Activated T-helper 17 cell treated with anti-CD3 and anti-CD28 coated beads, Interleukin-2, amount 50 U/mL, for 72 hours (primary cell): Measurements from ENCODE around the gene SYCP3. TPM values are rescaled to one million over a fixed set of nuclear protein-coding genes. Genes with fewer than 3 reads are reported as not detected.
"Not testable (repeated sequence)": the region's sequence is repeated elsewhere in the genome, so short reads cannot be mapped to it uniquely, and the experiment has no call there.

Source experiments
- ATAC-seq: fragments of 150-1000 bp; cut with Tn5 transposase; replicated peaks from 2 replicates; pipeline ENCODE4 v1.10.0; 2021; ENCODE audit warnings: mild to moderate bottlenecking, moderate library complexity
- H3K27ac Mint-ChIP-seq: one replicate; pipeline ENCODE4 v1.8.0; 2022; ENCODE audit warnings: mixed read lengths
- H3K27me3 Mint-ChIP-seq: one replicate; pipeline ENCODE4 v1.8.0; 2022; ENCODE audit warnings: mixed read lengths
- H3K36me3 Mint-ChIP-seq: one replicate; pipeline ENCODE4 v1.8.0; 2022; ENCODE audit warnings: low read depth, mild to moderate bottlenecking, mixed read lengths
- H3K4me1 Mint-ChIP-seq: one replicate; pipeline ENCODE4 v1.8.0; 2022; ENCODE audit warnings: mixed read lengths
- H3K4me3 Mint-ChIP-seq: one replicate; pipeline ENCODE4 v1.8.0; 2022; ENCODE audit warnings: mild to moderate bottlenecking, mixed read lengths
- H3K9me3 Mint-ChIP-seq: one replicate; pipeline ENCODE4 v1.8.0; 2022; ENCODE audit warnings: mixed read lengths
- total RNA-seq, 2 donors: library from RNA; stranded (reverse); gene quantifications; one replicate each; pipeline ENCODE4 v1.2.3, GENCODE V29; 2022

Gene SYCP3
- total RNA-seq, 2 donors from 2014 or later, result 0.30 to 0.42 TPM

GRCh38 chr12:101694986-101695385 lies 44.3 kb downstream of the SYCP3 start:
- Mint-ChIP-seq H3K4me1 (no peaks in the 10 kb centered on the region), H3K27me3 (peaks cover 7% of the 10 kb centered on the region), H3K9me3 (no peaks in the 10 kb centered on the region), H3K36me3 (no peaks in the 10 kb centered on the region), H3K27ac (no peak overlapping the region), H3K4me3 (no peak overlapping the region)
- no peak for ATAC-seq

GRCh38 chr12:101694297-101694848 lies 44.9 kb downstream of the SYCP3 start:
- Mint-ChIP-seq H3K27me3 (peaks cover 8% of the 10 kb centered on the region), H3K4me3 (no peak overlapping the region), H3K4me1 (no peaks in the 10 kb centered on the region), H3K27ac (no peak overlapping the region), H3K9me3 (no peaks in the 10 kb centered on the region), H3K36me3 (no peaks in the 10 kb centered on the region)
- ATAC-seq, result no peak

DNA sequence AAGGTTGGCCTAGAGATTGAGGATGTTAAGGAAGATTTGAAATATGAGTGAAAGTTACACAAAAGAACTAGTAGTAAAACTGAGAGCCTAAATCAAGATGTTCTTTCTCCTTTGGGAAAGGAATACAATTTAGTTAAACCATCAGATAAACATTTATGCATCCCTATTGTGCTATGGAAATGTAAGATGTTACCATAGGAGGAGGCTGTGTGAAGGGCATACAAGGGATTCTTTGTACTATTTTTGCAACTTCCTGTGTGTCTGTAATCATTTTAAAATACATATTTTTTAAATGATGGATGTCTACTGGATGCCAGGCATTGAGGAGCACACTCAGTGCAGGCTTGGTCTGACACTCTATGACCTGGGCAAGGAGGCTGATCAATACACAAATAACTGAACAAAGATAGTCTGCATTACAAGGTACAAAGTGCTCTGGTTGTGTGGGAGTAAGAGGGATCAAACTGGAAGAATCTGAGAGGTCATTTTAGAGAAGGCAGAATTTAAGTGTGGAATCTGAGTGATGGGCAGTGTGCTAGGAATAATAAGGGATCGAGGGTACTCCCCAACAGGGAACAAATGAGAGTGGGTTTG lies 47.7 kb downstream of the SYCP3 start:
- no peak overlapping the region for H3K4me3 Mint-ChIP-seq

DNA sequence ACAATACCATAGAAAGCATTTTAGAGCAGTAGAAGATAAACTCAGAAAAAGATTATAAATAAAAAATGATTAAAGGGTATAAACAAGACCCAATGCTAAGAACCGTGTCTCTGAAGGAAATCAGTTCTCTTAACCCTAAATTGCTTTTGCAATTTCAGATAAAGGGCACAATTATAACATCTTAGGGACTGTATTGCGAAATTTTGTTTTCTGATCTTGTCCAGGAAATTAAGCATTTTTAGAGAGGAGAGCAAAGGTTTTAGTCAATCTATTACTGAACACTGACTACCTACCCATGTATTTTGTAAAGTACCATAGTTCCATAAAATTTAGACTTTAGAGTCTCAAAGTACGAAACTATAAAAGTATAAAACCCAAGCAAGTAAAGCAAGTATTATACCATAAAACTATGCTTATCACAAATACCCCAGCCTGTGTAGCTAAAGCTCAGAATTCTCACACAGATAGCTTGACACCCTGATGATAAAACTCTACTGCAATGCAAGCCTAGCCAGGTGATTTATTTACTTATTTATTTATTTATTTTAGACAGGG lies 48.6 kb downstream of the SYCP3 start:
- H3K27ac Mint-ChIP-seq, result no peak overlapping the region
- no peaks in the 10 kb centered on the region for H3K4me1 Mint-ChIP-seq
- ATAC-seq, result no peak
- H3K27me3 Mint-ChIP-seq, result peaks cover 9% of the 10 kb centered on the region
- no peaks in the 10 kb centered on the region for H3K9me3 Mint-ChIP-seq
- H3K4me3 Mint-ChIP-seq, result no peak overlapping the region
- H3K36me3 Mint-ChIP-seq, result no peaks in the 10 kb centered on the region

More for the DNA sequence above, 47.7 kb downstream of the SYCP3 start:
- no peak for ATAC-seq
- H3K27ac Mint-ChIP-seq, result no peak overlapping the region
- no peaks in the 10 kb centered on the region for H3K4me1 Mint-ChIP-seq
- H3K27me3 Mint-ChIP-seq, result peaks cover 10% of the 10 kb centered on the region
- H3K9me3 Mint-ChIP-seq, result no peaks in the 10 kb centered on the region
- H3K36me3 Mint-ChIP-seq, result no peaks in the 10 kb centered on the region

- Mint-ChIP-seq H3K36me3 (no peaks in the 10 kb centered on the region), H3K27me3 (peaks cover 11% of the 10 kb centered on the region), H3K27ac (no peak overlapping the region), H3K4me1 (no peaks in the 10 kb centered on the region), H3K9me3 (no peaks in the 10 kb centered on the region), H3K4me3 (no peak overlapping the region)
- no peak for ATAC-seq
These were observed 53.1 kb downstream of the SYCP3 start for GRCh38 chr12:101686176-101686575.

DNA sequence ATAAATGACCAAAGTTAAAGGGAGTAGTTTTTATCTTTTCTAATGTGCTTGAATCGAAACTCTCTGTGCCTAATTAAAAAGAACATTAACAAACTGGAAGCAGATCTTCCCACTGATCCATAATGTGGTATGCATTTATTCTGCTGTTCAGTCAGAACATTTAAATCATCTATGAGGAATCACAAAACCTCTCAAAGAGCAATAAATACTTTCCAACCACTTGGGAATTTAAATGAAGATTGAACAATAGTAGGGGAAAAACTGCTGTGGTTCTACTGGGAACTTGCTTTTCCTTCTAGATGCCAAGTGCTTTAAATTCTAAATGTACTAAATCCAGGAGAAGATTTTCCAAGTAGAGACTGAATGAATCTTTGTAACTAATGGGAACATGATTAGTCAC lies 54.2 kb downstream of the SYCP3 start:
- Mint-ChIP-seq H3K4me1 (no peaks in the 10 kb centered on the region), H3K9me3 (no peaks in the 10 kb centered on the region), H3K27ac (no peak overlapping the region), H3K4me3 (no peak overlapping the region), H3K36me3 (no peaks in the 10 kb centered on the region), H3K27me3 (peaks cover 11% of the 10 kb centered on the region)
- no peak for ATAC-seq

GRCh38 chr12:101681627-101682026 lies 57.6 kb downstream of the SYCP3 start:
- not testable (repeated sequence) for H3K4me3 Mint-ChIP-seq, H3K9me3 Mint-ChIP-seq, H3K4me1 Mint-ChIP-seq, H3K36me3 Mint-ChIP-seq, H3K27ac Mint-ChIP-seq, ATAC-seq, H3K27me3 Mint-ChIP-seq

- Mint-ChIP-seq H3K9me3 (no peaks in the 10 kb centered on the region), H3K27ac (no peak overlapping the region), H3K27me3 (peaks cover 8% of the 10 kb centered on the region), H3K36me3 (no peaks in the 10 kb centered on the region), H3K4me1 (no peaks in the 10 kb centered on the region), H3K4me3 (no peak overlapping the region)
- no peak for ATAC-seq
These were observed 58.6 kb downstream of the SYCP3 start for GRCh38 chr12:101680647-101681046.

DNA sequence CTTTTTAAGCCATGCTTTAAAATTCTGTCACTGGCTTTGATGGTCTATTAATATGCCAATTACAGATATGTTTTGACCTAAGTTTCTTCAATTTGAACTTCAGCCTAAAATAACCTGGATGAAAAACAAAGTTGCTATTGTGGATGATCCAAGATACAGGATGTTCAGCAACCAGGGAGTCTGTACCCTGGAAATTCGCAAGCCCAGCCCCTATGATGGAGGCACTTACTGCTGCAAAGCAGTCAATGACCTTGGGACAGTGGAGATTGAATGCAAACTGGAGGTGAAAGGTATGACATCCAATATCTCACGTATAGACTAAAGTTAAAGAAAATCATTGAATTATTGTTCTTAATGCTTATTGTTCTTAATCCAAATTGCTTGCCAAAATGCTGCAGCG lies 59.0 kb downstream of the SYCP3 start:
- H3K36me3 Mint-ChIP-seq, result no peaks in the 10 kb centered on the region
- H3K4me3 Mint-ChIP-seq, result no peak overlapping the region
- H3K27me3 Mint-ChIP-seq, result peaks cover 8% of the 10 kb centered on the region
- no peaks in the 10 kb centered on the region for H3K9me3 Mint-ChIP-seq
- H3K27ac Mint-ChIP-seq, result no peak overlapping the region
- no peaks in the 10 kb centered on the region for H3K4me1 Mint-ChIP-seq
- ATAC-seq, result no peak

Other genes with a start within 250 kb of the SYCP3 start
- gene MYBPC1, start 144.5 kb downstream of the SYCP3 start, total RNA-seq, result not detected
- gene CHPT1, start 41.8 kb downstream of the SYCP3 start, total RNA-seq, result 10 to 100 TPM in 1 of 2 donors, 1 to 10 TPM in 1; 3.4 to 16.0 TPM
- gene GNPTAB, start 91.5 kb upstream of the SYCP3 start, total RNA-seq, result 10 to 100 TPM; 29.8 to 41.1 TPM
- 1 to 10 TPM; 6.0 to 7.0 TPM for gene DRAM1, start 138.1 kb upstream of the SYCP3 start, total RNA-seq